ENCODE measurements around the gene ERCC4.

Gene ERCC4

GRCh38 chr16:13945744-13946485 lies 26.0 kb downstream of the ERCC4 start:
- TF ChIP-seq ZFX (IDR thresholded peaks at IDR 0.05; ENCODE audit: borderline replicate concordance) (no peak), CTCF (IDR thresholded peaks at IDR 0.05) (no peak)
- no peak overlapping the region for H3K27ac ChIP-seq

GRCh38 chr16:13948086-13948485 lies 28.1 kb downstream of the ERCC4 start:
- no peak overlapping the region for H3K27ac ChIP-seq
- TF ChIP-seq CTCF (IDR thresholded peaks at IDR 0.05) (no peak), ZFX (IDR thresholded peaks at IDR 0.05; ENCODE audit: borderline replicate concordance) (no peak)

- TF ChIP-seq ZFX (IDR thresholded peaks at IDR 0.05; ENCODE audit: borderline replicate concordance) (no peak), CTCF (IDR thresholded peaks at IDR 0.05) (no peak)
- no peak overlapping the region for H3K27ac ChIP-seq
Measured at GRCh38 chr16:13950821-13951547, 31.0 kb downstream of the ERCC4 start.

- H3K27ac ChIP-seq: no peak overlapping the region
- TF ChIP-seq CTCF (IDR thresholded peaks at IDR 0.05): no peak
- no peak for TF ChIP-seq ZFX (IDR thresholded peaks at IDR 0.05; ENCODE audit: borderline replicate concordance)
Measured at GRCh38 chr16:13951611-13952010, 31.7 kb downstream of the ERCC4 start.

- TF ChIP-seq ZFX (IDR thresholded peaks at IDR 0.05; ENCODE audit: borderline replicate concordance): no peak
- H3K27ac ChIP-seq: no peak overlapping the region
Measured at GRCh38 chr16:13953501-13953900, 33.5 kb downstream of the ERCC4 start.

- TF ChIP-seq ZFX (IDR thresholded peaks at IDR 0.05; ENCODE audit: borderline replicate concordance) (no peak), CTCF (IDR thresholded peaks at IDR 0.05) (no peak)
- no peak overlapping the region for H3K27ac ChIP-seq
Measured at GRCh38 chr16:13956635-13957196, 36.8 kb downstream of the ERCC4 start.

GRCh38 chr16:13957197-13958078 lies 37.5 kb downstream of the ERCC4 start:
- TF ChIP-seq CTCF (IDR thresholded peaks at IDR 0.05) (no peak), ZFX (IDR thresholded peaks at IDR 0.05; ENCODE audit: borderline replicate concordance) (no peak)
- no peak overlapping the region for H3K27ac ChIP-seq

Data from 22Rv1 (cell line).